NCI-H1417 (cell line): Measurements from ENCODE around the gene ALG13.
"Not testable (repeated sequence)": the region's sequence is repeated elsewhere in the genome, so short reads cannot be mapped to it uniquely, and the experiment has no call there.

Source experiments
- DNase-seq, 3 experiments: peaks; one replicate each; lab custom pipeline; 2025; lab: John Stamatoyannopoulos, UW

Gene ALG13

GRCh38 chrX:111680988-111681779 lies at the start of gene ALG13:
Gene ALG13 (plus strand): TSS chrX:111681170. CDS start chrX:111681219, 49 bp downstream.
- peak; percentile 84 to 95 (median 92) for DNase-seq

DNA sequence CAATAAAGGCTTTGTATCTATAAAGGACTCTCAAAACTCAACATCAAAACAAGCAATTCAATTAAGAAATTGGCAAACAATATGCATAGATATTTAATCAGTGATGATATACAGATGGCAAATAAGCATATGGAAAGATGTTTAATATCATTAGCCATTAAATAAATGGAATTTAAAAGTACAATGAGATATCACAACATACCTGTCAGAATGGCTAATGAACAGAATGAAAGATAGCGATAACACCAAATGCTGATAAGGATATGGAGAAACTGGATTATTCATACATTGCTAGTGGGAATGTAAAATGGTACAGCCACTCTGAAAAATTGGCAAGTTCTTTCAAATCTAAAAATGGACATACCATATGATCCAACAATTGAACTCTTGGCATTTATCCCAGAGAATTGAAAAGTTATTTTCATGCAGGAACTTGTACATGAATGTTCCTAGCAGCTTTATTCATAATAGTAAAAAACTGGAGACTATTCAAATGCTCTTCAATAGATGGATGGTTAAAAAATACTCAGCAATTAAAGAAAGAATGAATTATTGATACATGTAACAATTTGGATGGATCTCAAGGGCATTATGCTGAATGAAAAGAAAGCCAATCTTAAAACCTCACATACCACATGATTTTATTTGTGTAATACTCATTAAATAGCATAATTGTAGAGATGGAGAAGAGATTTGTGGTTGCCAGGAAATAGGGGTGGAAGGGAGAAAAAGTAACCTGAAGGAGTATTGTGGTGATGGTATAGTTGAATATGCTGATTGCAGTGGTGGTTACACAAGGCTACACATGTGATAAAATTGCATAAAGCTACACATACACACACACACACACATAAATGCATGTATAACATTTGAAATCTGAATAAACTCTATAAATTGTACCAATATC lies 45.9 kb upstream of the ALG13 start:
- DNase-seq: no peak

GRCh38 chrX:111641969-111642368 lies 39.0 kb upstream of the ALG13 start:
- no peak for DNase-seq

GRCh38 chrX:111645165-111645564 lies 35.8 kb upstream of the ALG13 start:
- not testable (repeated sequence) for DNase-seq

- no peak for DNase-seq
These were observed 35.4 kb upstream of the ALG13 start for GRCh38 chrX:111645607-111646006.

GRCh38 chrX:111646515-111646914 lies 34.5 kb upstream of the ALG13 start:
- peak in 1 of 3 experiments; percentile 32 for DNase-seq

GRCh38 chrX:111648802-111649201 lies 32.2 kb upstream of the ALG13 start:
- no peak for DNase-seq

GRCh38 chrX:111649638-111650037 lies 31.3 kb upstream of the ALG13 start:
- no peak for DNase-seq

DNA sequence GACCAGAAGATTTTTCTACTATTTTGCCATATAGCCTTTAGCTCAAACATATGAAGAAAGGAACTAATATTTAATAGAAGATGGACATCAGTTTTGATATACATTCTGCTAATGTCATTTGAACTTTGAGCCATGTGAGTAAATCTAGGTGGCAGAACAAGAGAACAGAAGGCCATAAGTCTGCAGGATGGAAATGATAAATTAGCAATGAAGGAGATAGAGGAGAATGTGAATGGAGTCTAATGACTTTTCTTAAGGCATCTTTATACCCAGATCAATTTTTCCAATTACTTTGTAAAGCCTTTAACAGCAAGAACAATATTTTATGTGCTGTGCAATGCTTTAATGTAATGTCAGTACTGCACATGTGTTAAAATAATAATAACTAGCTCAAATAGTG lies 30.1 kb upstream of the ALG13 start:
- DNase-seq: no peak

- DNase-seq: peak in 2 of 3 experiments; percentile 13 to 53
These were observed 28.3 kb upstream of the ALG13 start for GRCh38 chrX:111652719-111653118.

DNA sequence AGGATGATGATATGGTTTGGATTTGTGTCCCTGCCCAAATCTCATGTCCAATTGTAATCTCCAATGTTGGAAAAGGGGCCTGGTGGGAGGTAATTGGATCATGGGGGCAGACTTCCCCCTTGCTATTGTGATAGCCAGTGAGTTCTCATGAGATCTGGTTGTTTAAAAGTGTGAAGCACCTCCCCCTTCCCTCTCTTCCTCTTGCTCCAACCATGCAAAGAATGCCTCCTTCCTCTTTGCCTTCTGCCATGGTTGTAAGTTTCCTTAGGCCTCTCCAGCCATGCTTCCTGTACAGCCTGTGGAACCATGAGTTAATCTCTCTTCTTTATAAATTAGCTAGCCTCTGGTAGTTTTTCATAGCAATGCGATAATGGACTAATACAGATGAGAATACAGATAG lies 19.7 kb upstream of the ALG13 start:
- no peak for DNase-seq

DNA sequence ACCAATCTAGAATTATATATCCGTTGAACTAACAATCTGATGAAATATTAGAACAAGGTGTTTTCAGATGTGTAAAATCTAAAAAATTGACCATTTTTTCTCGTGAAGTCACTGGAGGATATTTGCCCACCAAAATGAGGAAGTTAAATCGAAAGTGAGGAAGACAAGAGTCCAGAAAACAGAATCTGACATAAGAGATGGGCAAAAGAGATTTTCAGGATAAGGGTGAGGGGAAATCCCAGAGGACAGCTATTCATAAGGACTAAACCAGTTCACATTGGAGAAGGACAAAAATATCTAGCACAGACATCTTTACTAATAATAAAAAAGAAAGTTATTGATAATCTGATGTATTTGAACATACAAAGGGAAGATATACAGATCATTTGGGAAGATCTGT lies 18.7 kb upstream of the ALG13 start:
- DNase-seq: no peak

- no peak for DNase-seq
These were observed 9.3 kb upstream of the ALG13 start for GRCh38 chrX:111671668-111672067.

- DNase-seq: no peak
These were observed 6.3 kb downstream of the ALG13 start for GRCh38 chrX:111687305-111687704.

DNA sequence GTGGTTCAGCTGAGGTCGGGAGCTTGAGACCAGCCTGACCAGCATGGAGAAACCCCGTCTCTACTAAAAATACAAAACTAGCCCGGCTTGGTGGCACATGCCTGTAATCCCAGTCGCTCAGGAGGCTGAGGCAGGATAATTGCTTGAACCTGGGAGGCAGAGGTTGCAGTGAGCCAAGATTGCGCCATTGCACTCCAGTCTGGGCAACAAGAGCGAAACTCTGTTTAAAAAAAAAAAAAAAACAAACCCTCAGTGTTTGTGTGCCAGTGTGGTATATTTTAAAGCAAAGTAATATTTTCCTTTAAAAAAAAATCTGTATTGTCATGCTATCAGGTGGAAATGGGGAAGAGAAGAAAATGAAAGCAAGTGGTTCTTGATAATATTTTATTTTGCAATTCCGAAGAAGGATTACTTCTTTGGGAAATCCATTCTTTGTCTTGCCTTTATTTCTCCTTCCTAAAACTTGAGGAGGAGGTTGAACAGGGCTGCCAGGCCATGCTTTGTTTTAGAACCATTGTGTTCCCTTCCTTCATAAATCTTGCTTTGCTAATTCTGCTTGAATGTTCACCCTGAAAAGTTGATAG lies 14.4 kb downstream of the ALG13 start:
- no peak for DNase-seq

DNA sequence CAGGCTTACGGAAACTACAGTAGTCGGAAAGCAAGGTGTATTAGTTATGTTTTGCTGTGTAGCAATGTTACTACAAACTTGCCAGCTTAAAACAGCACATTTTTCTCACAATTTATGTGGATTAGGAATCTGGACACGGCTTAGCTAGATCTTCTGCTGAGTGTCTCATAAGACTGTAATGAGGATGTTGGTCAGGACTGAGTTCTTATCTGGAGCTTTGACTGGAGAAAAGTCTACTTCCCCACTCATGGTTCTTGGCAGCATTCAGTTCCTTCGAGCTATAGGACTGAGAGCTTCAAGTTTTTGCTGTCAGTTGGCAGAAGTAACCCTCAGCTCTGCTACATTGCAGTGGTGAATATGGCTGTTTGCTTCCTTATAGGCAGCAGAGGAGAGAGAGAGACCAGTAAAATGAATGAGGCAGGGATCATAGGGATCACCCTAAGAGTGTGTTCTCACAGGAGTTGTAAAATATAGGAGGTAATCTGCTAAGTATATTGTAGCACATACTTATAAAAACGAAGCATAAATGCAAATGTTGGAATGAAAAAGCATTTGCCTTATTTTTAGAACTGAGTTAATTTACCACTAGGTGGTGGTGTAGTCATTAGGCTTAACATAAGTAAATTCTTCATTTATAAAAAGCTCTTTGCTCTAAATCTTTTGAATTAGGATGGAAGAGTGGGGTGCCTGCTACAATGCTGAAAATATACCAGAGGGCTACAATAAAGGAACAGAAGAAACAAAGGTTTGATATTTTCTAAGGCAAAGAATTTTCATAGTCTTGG lies 38.6 kb downstream of the ALG13 start:
- DNase-seq: peak in 2 of 3 experiments; percentile 1 to 4

DNA sequence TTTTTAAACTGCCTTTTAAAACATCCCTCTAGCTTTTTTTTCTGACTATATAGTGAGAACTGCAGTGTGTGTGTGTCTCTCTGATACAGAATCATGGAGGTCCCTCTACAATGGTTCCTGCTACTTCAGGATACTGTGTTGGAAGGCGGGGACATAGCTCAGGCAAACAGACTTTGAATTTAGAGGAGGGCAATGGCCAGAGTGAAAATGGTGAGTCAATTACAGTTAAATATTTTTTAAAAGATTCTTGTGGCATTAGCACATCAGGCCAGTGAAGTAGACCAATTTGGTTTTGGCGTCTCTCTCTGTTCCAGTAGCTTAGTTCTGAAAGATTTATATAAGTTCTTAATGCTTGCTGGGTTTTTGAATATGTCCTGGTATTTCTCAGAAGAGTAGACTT lies 47.1 kb downstream of the ALG13 start:
- DNase-seq: no peak

DNA sequence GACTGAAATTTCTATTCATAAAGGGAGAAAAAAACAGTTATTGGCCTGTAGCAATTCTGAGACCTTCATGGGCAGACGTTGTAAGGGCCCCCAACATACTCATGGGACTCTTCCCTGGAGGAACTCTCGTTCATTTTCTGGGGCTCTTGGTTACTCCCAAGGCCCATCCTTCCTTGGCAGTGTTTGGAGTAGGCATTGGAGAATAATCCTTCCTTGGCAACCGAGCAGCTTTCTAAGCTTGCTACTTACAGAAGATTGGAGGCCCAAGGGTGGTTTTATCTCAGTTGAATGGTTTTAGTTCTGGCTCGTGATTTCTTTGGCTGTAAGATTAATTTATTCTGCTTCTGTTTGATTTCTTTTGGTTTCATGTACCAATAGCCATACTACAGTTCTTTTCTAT lies 50.4 kb downstream of the ALG13 start:
- DNase-seq: no peak

GRCh38 chrX:111736571-111736970 lies 55.6 kb downstream of the ALG13 start:
- DNase-seq: peak in 1 of 3 experiments; percentile 5

DNA sequence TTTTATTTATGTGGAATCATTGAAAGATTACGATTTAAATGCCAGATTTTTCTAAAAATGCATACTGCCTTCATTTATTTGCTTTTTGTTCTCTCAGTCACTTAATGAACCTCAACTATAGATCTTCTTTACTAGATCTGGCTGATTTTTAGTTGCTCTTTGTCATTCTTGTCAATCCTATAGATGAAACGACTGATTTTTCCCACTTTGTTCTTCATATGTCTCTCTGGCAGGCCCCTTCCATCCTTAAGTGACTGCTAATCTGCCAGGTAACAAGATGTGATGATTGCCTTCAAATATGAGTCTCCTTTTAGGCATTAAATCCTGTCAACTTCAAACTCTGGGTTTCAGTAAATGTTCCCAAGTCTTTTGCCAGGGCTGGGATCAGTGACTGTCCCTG lies 61.0 kb downstream of the ALG13 start:
- no peak for DNase-seq

- no peak for DNase-seq
These were observed 62.3 kb downstream of the ALG13 start for GRCh38 chrX:111743316-111743715.

DNA sequence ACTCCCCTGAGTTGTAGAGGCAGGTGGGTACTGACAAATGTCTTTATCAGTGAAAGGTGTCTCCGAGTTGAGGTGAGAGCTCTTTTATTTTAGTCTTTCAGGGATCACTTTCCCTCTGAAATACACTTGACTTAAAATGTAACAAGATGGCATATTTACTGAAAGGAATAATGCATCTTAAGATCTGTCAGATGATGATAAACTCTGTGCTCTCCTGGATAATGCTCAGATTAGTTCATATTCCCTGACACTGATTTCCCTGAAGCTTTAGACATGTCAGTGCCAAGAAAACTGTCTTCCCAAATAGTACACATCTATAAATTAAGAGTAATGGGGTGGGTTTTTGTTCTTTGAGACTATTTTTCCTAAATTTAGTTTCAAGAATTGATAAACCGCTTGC lies 75.5 kb downstream of the ALG13 start:
- DNase-seq: no peak
